ACHN (cell line): Measurements from ENCODE around the gene MAL.
"Not testable (repeated sequence)": the region's sequence is repeated elsewhere in the genome, so short reads cannot be mapped to it uniquely, and the experiment has no call there.

ENCODE experiments used
- DNase-seq: peaks from one replicate; pipeline ENCODE4 v3.0.0-alpha.2; 2015
- in situ Hi-C: cut with HindIII; loops from 2 replicates; pipeline ENCODE4 v1.10.0; 2017; ENCODE audit warnings: low sequenced_read_pairs, low pct_ligation_motif_present, low pct_unique_long_range_greater_than_20kb

The MAL gene

DNA sequence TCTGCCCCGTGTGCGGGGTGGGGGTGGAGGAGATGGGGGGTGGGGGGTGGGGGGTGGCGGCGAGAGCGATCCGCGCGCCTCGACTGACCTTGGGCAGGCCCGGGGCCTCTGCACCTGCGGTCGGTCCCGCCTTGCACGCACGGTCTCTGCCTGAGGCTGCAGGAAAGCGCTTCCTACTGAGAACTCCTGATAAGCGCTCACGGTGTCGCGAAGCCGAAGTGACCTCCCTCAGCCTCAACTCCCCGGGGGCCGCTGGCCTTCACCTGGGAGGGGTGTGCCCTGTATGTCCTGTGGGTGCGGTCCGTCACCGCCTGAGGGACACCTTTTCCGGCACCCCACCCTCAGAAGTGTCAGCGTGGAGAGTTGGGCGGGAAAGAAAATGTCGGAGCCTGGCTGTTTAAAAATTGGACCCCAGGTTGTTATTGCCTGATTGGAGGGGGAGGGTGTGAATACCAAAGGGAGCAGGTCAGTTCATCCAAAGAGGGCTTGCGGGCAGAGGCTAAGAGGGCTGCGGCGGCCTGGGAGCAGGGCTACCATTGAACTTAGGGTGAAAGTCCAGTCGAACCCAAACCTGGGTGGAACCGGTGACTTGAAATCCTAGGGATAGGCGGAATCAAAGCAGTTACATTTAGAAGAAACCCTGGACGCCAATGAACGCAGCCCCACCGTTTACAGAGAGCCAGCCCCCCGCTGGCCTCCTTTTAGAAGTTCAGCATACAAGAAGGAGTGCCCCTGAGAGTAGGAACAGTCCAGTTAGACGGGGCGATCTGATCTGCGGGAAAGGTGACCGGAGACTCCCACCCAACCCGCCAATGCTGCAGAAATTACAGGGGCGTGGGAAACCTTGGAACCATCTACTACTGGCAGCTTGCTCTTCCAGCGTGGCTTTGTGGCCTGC is 1.2 kb downstream of the MAL start:
- in situ Hi-C loops = no loop called here
- DNase-seq = no peak

DNA sequence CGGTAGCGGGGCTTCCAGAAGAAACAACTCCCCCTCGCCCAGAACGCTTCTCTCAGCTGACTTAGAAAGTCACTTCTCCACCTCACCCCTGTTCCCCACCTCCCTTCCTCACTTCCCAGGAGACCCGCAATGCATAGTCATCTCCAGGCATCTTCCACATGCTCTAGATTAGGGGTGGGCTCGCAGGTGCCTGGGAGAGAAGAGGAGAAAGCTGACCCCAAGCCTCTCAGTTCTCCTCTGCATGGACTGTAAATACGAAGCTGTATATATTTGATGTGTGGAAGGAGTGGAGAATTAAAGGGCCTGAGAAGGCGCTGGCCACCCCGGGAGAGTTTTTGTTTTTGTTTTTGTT is 1.8 kb downstream of the MAL start:
- in situ Hi-C loops = no loop called here
- no peak for DNase-seq

DNA sequence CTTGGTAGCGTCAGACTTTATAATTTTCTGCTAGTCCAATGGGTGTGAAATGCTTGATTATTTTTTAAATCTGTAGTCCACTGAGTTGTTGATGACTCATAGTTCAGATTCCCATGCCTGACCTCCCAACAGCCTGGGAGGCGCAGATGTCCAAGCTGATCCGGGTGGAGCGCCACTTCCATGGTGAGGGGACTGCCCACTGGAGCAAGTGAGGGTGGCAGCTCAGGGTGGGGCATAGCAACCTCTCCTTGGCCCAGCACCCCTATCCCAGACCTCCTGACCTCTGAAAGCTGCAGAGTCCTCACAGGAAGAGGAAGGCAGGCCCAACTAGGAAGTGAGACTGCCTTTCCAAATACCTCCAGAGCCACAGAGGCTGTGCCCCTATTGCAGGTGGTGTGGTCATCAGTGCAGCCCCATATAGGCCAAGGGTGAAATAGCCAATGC is 4.4 kb downstream of the MAL start:
- DNase-seq = peak; percentile 62
- in situ Hi-C loops = no loop called here

DNA sequence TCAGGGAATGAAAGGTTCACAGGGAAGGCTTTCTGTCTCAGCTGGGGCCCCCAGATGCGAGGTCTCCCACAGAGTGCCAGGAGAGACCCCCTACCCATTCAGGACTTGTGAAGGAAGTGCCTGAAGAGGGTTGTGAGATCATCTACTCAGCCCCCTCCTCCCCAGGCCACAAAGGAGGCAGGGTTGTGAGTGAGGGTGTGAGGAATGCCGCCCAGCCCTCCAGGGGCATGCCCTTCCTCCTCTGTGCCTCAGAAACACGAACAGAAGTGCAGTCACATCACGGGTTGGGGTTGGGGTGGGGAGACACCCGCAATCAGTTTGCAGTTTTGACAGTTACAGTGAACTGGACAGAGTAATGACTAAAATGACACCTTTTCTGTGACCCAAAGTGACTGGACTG is 5.0 kb downstream of the MAL start:
- DNase-seq = peak; percentile 46
- in situ Hi-C loops = no loop called here

DNA sequence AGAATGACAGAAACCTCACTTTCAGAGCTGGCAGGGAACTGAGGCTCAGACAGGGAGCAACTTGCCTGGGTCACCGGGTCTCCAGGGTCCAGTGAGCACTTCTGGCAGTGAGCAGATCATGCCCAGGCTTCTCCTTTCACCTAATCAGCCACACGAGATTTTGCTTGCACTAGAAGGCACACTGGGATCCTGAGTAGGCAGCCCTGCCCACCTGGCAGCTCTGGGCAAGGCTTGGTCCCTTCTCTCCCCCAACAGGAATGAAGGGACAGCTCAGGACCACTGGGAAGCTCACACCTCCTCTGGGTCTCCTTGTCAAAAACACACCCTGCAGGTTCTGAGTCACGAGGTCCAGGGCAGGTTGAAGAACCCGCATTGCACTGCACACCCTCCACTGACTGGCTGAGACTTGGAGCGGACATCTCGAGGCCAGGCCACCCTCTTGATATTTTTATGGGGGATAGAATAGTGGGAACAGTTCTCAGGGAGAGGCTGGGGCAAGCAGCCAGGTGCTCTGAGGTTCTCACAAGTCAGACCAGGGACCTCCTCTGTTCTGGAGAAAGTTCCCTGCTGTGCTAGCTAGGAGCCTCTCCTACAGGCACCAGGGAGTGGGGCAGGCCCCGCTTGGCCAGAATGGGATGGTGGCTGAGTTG is 5.7 kb downstream of the MAL start:
- in situ Hi-C loops = no loop called here

DNA sequence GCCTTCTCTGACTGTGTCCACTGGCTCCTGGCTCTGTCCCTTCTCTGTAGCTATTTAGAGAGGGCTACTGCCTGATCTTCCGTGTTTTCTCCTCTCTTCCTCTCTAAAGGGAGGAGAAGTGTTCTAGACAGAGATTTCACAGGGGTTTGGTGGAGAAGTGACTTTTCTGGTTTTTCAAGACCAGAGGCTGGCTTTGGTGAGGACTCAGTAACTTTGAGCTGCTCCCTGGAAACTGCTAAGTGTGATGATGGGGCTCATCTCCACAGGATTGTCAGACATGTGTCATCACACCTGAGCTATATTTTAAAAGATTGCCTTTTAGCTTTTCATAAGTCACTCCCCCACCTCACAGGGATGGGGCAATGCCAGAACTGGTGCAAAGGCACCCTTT is 6.2 kb downstream of the MAL start:
- no peak for DNase-seq
- in situ Hi-C loops = no loop called here

More for the DNA sequence above, 5.7 kb downstream of the MAL start:
- no peak for DNase-seq

DNA sequence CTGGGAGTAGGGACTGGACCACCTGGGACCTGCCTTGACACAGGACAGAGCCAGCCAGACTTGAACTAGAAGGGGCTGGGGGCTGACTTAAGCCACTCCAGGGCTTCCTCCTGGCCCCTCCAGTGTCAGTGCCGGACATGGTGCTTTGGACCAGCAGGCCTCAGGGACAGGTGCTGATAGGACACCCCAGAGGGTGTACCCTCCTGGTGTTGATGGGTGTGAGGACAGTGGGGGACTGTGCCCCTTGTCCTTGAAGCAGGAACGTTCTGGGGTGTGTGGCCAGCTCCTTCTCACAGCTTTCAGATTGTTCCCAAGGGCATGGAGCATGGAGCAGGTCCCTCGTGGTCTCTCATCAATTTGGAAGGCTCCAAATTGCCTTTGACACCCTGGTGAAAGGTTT is 6.8 kb downstream of the MAL start:
- in situ Hi-C loops = no loop called here

DNA sequence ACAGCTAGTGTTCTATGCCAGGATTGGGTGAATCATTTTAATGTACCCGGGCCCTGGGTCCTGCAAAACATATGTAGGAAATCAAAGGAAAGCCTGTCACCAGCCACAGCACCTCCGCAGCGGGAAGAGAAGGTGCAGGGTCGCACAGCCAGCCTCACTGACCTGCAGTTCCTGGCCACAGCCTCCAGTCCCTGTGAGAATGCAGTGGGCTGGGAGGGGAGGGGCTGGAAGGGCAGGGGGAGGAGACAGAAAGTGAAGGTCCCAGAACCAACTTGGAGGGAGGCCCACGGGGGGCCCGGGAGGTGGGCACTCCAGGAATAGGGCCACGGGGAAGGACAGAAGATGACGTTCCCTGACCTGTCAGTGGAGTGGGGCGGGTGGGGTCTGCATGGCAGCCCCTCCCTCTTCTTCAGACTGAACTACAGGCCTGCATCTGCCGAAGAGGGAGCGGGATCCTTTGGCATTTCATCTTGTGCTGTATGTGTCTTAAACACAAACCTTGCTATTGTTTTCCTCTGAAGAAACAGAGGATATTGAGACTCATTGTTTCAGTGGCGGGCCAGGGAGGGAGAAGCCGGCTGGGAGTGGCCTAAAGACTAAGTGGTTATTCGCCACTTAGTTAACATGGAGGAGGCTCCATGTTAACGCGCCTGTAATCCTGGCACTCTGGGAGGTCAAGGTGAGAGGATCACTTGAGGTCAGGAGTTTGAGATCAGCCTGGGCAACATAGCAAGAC is 7.5 kb downstream of the MAL start:
- in situ Hi-C loops = no loop called here
- no peak for DNase-seq

More for the DNA sequence above, 6.8 kb downstream of the MAL start:
- DNase-seq = no peak

DNA sequence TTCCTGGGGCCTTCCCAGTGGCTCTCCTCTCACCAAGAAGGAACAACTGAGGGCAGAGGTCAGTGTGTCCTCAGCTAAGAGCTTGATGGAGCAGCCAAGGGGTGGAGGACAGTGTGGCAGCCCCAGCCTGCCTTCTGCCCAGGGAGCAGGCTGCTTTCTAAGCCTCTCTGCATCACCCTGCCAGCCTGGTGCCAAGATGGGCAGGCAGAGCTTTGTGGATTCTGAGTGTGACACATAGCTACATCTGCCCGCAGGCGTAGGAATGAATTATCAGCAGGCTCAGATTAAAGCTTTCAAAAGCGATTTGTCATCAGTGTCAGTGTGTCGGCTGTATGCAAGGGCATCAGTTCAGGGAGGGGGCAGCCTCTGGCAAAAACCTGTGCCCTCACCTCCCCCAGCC is 8.7 kb downstream of the MAL start:
- in situ Hi-C loops = no loop called here
- no peak for DNase-seq

DNA sequence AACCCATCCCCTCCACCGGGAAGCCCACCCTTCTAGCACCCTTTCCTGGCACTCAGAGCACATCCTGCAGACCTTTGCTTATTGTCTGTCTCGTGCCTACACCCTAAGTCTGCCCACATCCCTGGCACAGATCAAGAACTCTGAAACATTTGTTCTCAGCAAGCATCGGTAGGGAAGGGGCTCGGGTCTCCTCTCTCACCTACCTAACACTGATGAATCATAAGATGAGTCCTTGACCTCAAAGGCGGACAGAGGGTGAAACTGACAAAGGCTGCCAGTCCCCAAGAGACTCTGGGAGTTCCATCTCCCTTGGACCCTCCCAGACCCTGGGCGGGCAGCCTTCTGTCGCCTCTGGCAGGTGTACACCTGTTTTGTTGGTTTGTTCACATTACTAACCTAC is 9.3 kb downstream of the MAL start:
- DNase-seq = no peak
- in situ Hi-C loops = no loop called here

DNA sequence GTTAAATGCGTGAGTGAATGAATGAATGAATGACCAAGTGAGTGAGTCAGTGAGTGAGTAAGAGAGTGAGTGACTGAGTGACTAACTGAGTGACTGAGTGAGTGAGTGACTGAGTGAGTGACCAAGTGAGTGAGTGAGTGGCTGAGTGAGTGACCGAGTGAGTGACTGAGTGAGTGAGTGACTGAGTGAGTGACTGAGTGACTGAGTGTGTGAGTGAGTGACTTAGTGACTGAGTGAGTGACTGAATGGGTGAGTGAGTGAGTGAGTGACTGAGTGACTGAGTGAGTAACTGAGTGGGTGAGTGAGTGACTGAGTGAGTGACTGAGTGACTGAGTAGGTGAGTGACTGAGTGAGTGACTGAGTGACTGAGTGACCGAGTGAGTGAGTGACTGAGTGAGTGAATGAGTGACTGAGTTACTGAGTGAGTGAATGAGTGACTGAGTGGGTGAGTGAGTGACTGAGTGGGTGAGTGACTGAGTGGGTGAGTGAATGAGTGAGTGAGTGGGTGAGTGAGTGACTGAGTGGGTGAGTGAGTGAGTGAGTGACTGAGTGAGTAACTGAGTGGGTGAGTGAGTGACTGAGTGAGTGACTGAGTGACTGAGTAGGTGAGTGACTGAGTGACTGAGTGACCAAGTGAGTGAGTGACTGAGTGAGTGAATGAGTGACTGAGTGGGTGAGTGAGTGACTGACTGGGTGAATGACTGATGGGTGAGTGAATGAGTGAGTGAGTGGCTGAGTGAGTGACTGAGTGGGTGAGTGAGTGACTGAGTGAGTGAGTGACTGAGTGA is 11.3 kb downstream of the MAL start:
- DNase-seq = no peak
- in situ Hi-C loops = no loop called here

DNA sequence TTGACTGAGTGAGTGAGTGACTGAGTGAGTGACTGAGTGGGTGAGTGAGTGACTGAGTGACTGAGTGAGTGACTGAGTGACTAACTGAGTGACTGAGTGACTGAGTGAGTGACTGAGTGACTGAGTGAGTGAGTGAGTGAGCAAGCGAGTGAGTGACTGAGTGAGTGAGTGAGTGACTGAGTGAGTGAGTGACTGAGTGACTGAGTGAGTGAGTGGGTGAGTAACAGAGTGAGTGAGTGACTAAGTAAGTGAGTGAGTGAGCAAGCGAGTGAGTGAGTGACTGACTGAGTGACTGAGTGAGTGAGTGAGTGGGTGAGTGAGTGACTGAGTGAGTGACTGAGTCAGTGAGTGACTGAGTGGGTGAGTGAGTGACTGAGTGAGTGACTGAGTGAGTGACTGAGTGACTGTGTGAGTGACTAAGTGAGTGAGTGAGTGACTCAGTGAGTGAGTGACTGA is 11.9 kb downstream of the MAL start:
- no peak for DNase-seq
- in situ Hi-C loops = no loop called here

DNA sequence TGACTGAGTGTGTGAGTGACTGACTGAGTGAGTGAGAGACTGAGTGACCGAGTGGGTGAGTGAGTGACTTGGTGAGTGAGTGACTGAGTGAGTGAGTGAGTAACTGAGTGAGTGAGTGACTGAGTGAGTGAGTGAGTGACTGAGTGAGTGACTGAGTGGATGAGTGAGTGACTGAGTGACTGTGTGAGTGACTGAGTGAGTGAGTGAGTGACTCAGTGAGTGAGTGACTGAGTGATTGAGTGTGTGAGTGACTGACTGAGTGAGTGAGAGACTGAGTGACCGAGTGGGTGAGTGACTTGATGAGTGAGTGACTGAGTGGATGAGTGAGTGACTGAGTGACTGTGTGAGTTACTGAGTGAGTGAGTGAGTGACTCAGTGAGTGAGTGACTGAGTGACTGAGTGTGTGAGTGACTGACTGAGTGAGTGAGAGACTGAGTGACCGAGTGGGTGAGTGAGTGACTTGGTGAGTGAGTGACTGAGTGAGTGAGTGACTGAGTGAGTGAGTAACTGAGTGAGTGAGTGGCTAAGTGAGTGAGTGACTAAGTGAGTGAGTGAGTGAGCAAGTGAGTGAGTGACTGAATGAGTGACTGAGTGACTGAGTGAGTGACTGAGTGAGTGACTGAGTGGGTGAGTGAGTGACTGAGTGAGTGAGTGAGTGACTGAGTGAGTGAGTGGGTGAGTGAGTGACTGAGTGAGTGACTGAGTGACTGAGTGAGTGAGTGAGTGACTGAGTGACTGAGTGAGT is 12.5 kb downstream of the MAL start:
- DNase-seq, in situ Hi-C loops: not testable (repeated sequence)

DNA sequence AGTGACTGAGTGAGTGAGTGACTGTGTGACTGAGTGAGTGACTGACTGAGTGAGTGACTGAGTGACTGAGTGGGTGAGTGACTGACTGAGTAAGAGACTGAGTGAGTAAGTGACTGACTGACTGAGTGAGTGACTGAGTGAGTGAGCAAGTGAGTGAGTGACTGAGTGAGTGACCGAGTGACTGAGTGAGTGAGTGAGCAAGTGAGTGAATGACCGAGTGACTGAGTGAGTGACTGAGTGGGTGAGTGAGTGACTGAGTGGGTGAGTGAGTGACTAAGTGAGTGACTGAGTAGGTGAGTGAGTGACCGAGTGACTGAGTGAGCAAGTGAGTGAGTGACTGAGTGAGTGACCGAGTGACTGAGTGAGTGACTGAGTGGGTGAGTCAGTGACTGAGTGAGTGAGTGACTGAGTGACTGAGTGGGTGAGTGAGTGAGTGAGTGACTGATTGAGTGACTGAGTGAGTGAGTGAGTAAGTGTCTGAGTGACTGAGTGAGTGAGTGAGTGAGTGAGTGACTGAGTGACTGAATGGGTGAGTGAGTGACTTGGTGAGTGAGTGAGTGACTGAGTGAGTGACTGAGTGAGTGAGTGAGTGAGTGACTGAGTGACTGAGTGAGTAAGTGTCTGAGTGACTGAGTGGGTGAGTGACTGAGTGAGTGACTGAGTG is 13.3 kb downstream of the MAL start:
- in situ Hi-C loops = no loop called here
- no peak for DNase-seq

DNA sequence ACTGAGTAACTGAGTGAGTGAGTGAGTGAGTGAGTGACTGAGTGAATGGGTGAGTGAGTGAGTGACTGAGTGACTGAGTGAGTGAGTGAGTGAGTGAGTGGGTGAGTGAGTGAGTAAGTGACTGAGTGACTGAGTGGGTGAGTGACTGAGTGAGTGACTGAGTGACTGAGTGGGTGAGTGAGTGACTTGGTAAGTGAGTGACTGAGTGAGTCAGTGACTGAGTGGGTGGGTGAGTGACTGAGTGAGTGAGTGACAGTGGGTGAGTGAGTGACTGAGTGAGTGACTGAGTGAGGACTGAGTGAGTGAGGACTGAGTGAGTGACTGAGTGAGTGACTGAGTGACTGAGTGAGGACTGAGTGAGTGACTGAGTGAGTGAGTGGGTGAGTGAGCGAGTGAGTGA is 13.9 kb downstream of the MAL start:
- in situ Hi-C loops = no loop called here
- DNase-seq = no peak

DNA sequence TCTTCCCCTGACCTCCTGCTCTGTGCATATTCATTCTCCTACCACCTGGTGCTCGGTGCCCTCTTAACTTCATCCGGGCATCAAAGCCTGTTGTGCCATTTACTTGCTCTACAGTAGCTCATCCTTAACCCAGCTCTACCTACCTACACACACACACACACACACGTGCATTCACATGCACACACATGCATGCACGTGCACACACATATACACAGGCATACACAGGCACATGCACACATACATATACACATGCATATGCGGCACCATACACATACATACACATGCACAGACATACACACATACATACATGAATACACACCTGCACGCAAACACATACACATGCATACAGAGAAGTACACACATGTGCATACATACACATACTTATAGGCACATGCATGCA is 14.5 kb downstream of the MAL start:
- no peak for DNase-seq
- in situ Hi-C loops = no loop called here

DNA sequence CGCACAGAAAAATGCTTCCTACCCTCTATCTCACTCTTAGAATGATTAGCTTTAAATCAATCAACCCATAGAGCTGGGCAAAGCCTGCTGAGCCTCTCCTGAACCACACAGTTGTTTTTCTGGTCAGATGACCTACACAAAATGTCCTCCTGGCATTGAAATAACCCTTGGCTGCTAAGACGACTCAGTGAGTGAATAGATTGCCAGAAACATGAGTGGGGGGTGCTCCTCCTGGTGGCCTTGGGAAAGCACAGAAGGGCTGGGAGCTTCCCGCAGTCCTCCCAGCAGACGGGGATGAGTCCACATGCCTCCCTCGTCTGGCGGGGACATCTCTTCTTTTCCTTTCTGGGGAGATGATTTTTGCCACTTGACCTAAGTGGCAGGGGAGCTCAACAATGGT is 14.9 kb downstream of the MAL start:
- in situ Hi-C loops = no loop called here

More for the DNA sequence above, 14.9 kb downstream of the MAL start:
- DNase-seq = no peak
